Immature natural killer cell (primary cell): ENCODE results near the gene GTF2H2C_2.
A peak's percentile ranks its signal among the peaks of the same experiment; 100 is the strongest.
"Not testable (repeated sequence)": the region's sequence is repeated elsewhere in the genome, so short reads cannot be mapped to it uniquely, and the experiment has no call there.

Experiments
- DNase-seq, 3 donors: peaks; one replicate each; pipeline ENCODE4 v3.0.0; 2022; ENCODE audit warnings: mixed read lengths in 1 of 3
- H3K27ac Mint-ChIP-seq, 6 donors: one replicate each; pipeline ENCODE4 v1.8.0; 2020; ENCODE audit warnings: mixed read lengths in 6 of 6, mild to moderate bottlenecking in 5 of 6, inconsistent platforms in 4 of 6, moderate library complexity in 3 of 6
- H3K27me3 Mint-ChIP-seq, 3 donors: one replicate each; pipeline ENCODE4 v1.8.0; 2020 to 2021; ENCODE audit warnings: low read depth in 3 of 3, mild to moderate bottlenecking in 3 of 3, mixed read lengths in 3 of 3, moderate library complexity in 3 of 3, inconsistent platforms in 1 of 3
- H3K36me3 Mint-ChIP-seq, 3 donors: one replicate each; pipeline ENCODE4 v1.8.0; 2020; ENCODE audit warnings: mixed read lengths in 3 of 3, inconsistent platforms in 2 of 3, mild to moderate bottlenecking in 2 of 3
- H3K4me1 Mint-ChIP-seq, 2 donors: one replicate each; pipeline ENCODE4 v1.8.0; 2020; ENCODE audit warnings: inconsistent platforms in 2 of 2, mild to moderate bottlenecking in 2 of 2, mixed read lengths in 2 of 2, moderate library complexity in 1 of 2
- H3K4me3 Mint-ChIP-seq, 5 donors: one replicate each; pipeline ENCODE4 v1.8.0; 2020; ENCODE audit warnings: mild to moderate bottlenecking in 5 of 5, mixed read lengths in 5 of 5, inconsistent platforms in 3 of 5, moderate library complexity in 3 of 5
- H3K9me3 Mint-ChIP-seq, 6 donors: one replicate each; pipeline ENCODE4 v1.8.0; 2020; ENCODE audit warnings: mild to moderate bottlenecking in 6 of 6, mixed read lengths in 6 of 6, inconsistent platforms in 4 of 6, moderate library complexity in 3 of 6

GTF2H2C_2 gene

GRCh38 chr5:70415117-70415516 lies at the start of gene GTF2H2C_2:
TSS of gene GTF2H2C_2 (plus strand) at chr5:70415368.
- H3K27me3 Mint-ChIP-seq, H3K4me1 Mint-ChIP-seq, DNase-seq, H3K9me3 Mint-ChIP-seq, H3K36me3 Mint-ChIP-seq, H3K4me3 Mint-ChIP-seq, H3K27ac Mint-ChIP-seq: not testable (repeated sequence)

GRCh38 chr5:70400984-70401686 lies 14.0 kb upstream of the GTF2H2C_2 start:
- not testable (repeated sequence) for H3K9me3 Mint-ChIP-seq, H3K4me1 Mint-ChIP-seq, H3K27me3 Mint-ChIP-seq, H3K36me3 Mint-ChIP-seq
- peak; percentile 43 to 86 (median 81) for DNase-seq
- Mint-ChIP-seq H3K4me3 (peak overlapping the region; percentile 63 to 79 (median 69)), H3K27ac (peak overlapping the region in 3 of 6 donors; percentile 55 to 81 (median 71))

GRCh38 chr5:70421322-70421721 lies 6.2 kb downstream of the GTF2H2C_2 start:
- H3K27me3 Mint-ChIP-seq, DNase-seq, H3K27ac Mint-ChIP-seq, H3K36me3 Mint-ChIP-seq, H3K9me3 Mint-ChIP-seq, H3K4me3 Mint-ChIP-seq, H3K4me1 Mint-ChIP-seq: not testable (repeated sequence)

GRCh38 chr5:70423215-70423614 lies 8.0 kb downstream of the GTF2H2C_2 start:
- not testable (repeated sequence) for H3K4me1 Mint-ChIP-seq, H3K9me3 Mint-ChIP-seq, H3K4me3 Mint-ChIP-seq, DNase-seq, H3K27ac Mint-ChIP-seq, H3K27me3 Mint-ChIP-seq, H3K36me3 Mint-ChIP-seq

DNA sequence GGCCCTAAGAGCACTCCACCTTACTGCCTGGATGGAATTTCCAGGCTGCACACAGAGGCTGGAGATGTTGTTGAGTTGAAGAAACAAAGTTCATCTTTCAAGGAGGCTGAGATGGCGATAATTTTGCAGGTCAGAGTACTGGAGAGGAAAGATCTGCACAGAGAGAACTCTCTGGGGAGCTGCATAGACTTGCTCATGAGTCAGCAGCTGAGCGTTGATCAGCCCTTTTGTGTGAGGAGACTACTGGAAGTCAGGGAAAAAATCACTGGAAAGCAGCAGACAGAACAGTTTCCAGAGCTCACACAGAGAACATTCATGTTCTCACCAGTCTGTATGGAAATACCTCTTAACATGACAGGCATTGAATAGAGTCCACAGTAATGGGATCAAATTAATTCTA lies 23.4 kb downstream of the GTF2H2C_2 start:
- not testable (repeated sequence) for H3K4me1 Mint-ChIP-seq, H3K9me3 Mint-ChIP-seq, H3K27me3 Mint-ChIP-seq, H3K4me3 Mint-ChIP-seq, H3K27ac Mint-ChIP-seq, H3K36me3 Mint-ChIP-seq, DNase-seq

- not testable (repeated sequence) for H3K36me3 Mint-ChIP-seq, H3K4me1 Mint-ChIP-seq, H3K4me3 Mint-ChIP-seq, DNase-seq, H3K9me3 Mint-ChIP-seq, H3K27ac Mint-ChIP-seq, H3K27me3 Mint-ChIP-seq
These were observed 34.4 kb downstream of the GTF2H2C_2 start for GRCh38 chr5:70449565-70449964.

- not testable (repeated sequence) for H3K9me3 Mint-ChIP-seq, DNase-seq, H3K36me3 Mint-ChIP-seq, H3K4me3 Mint-ChIP-seq, H3K27me3 Mint-ChIP-seq, H3K4me1 Mint-ChIP-seq, H3K27ac Mint-ChIP-seq
These were observed 36.2 kb downstream of the GTF2H2C_2 start for GRCh38 chr5:70451249-70451984.

GRCh38 chr5:70457093-70457492 lies 41.9 kb downstream of the GTF2H2C_2 start:
- H3K27ac Mint-ChIP-seq, H3K36me3 Mint-ChIP-seq, H3K27me3 Mint-ChIP-seq: not testable (repeated sequence)

DNA sequence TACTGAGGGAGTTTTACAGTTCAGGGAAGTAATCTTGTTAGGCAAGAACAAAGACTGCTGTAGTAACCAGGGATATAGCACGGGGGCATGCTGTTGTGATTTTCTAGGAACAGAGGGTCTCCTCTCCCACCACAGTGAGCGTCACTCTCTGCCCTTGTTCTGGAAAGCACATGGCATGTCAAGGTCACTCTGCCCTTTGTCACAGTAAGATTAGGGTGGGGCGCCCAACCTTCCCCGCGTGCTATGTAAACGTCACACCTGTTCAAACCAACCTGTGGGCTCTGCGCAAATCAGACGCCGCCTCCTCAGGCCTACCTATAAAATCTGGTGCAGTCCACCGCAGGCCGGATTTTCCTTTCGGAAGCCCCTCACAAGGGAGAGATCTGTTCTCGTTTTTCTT lies 44.0 kb downstream of the GTF2H2C_2 start:
- DNase-seq, H3K4me3 Mint-ChIP-seq, H3K4me1 Mint-ChIP-seq, H3K36me3 Mint-ChIP-seq, H3K27me3 Mint-ChIP-seq, H3K9me3 Mint-ChIP-seq, H3K27ac Mint-ChIP-seq: not testable (repeated sequence)

More at GRCh38 chr5:70457093-70457492, 41.9 kb downstream of the GTF2H2C_2 start:
- DNase-seq, H3K9me3 Mint-ChIP-seq, H3K4me1 Mint-ChIP-seq, H3K4me3 Mint-ChIP-seq: not testable (repeated sequence)

GRCh38 chr5:70461984-70462383 lies 46.8 kb downstream of the GTF2H2C_2 start:
- H3K27me3 Mint-ChIP-seq, DNase-seq, H3K9me3 Mint-ChIP-seq, H3K36me3 Mint-ChIP-seq, H3K4me1 Mint-ChIP-seq, H3K27ac Mint-ChIP-seq, H3K4me3 Mint-ChIP-seq: not testable (repeated sequence)

DNA sequence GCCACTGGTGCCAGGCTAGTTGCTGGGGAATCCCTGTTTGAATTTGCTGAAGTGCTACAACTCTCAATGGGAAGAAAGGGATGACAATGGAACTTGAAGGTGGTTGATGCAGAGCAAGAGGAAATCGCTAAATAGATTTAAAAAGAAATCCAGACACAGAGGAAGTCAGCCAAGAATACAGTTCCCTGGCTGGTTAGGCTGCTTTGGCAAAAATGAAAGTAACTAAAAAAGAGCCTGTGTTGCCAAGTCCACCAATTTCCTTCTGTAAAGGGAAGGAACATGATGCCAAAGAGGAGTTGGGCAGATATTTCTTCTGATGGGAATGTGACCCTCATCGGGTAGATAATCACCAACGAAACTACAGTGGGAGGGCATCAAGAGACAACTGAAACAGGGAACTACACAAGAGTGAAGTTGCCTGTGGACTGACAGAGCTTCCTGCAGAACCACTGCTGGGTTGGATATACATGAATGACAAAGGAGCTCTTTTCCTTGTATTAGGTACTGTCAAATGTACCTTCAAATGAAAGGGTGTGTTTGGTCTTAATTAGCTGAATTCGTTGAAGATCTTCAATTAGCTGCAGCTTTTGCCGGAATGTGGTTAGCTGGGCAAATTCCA lies 49.0 kb downstream of the GTF2H2C_2 start:
- not testable (repeated sequence) for H3K4me1 Mint-ChIP-seq, H3K9me3 Mint-ChIP-seq, H3K4me3 Mint-ChIP-seq, H3K27ac Mint-ChIP-seq, H3K36me3 Mint-ChIP-seq, H3K27me3 Mint-ChIP-seq, DNase-seq

- H3K4me3 Mint-ChIP-seq, H3K27me3 Mint-ChIP-seq, H3K27ac Mint-ChIP-seq, H3K36me3 Mint-ChIP-seq, H3K9me3 Mint-ChIP-seq, H3K4me1 Mint-ChIP-seq, DNase-seq: not testable (repeated sequence)
These were observed 54.9 kb downstream of the GTF2H2C_2 start for GRCh38 chr5:70469926-70470509.
